IgD-negative memory B cell (primary cell): Measurements from ENCODE around the gene TMEM132D. TPM values are rescaled to one million over a fixed set of nuclear protein-coding genes. Genes with fewer than 3 reads are reported as not detected.

ENCODE experiments used
- H3K27ac Mint-ChIP-seq, 3 donors: one replicate each; pipeline ENCODE4 v1.8.0; 2020 to 2022; ENCODE audit warnings: mild to moderate bottlenecking in 3 of 3, mixed read lengths in 3 of 3, moderate library complexity in 1 of 3
- H3K27me3 Mint-ChIP-seq: one replicate; pipeline ENCODE4 v1.8.0; 2021; ENCODE audit warnings: mixed read lengths
- H3K36me3 Mint-ChIP-seq: one replicate; pipeline ENCODE4 v1.8.0; 2020; ENCODE audit warnings: mild to moderate bottlenecking, mixed read lengths
- H3K4me1 Mint-ChIP-seq, 3 donors: one replicate each; pipeline ENCODE4 v1.8.0; 2020 to 2022; ENCODE audit warnings: mixed read lengths in 3 of 3, mild to moderate bottlenecking in 1 of 3
- H3K4me3 Mint-ChIP-seq, 4 donors: one replicate each; pipeline ENCODE4 v1.8.0; 2020 to 2022; ENCODE audit warnings: mild to moderate bottlenecking in 4 of 4, mixed read lengths in 4 of 4, moderate library complexity in 3 of 4
- H3K9me3 Mint-ChIP-seq, 3 donors: one replicate each; pipeline ENCODE4 v1.8.0; 2020 to 2021; ENCODE audit warnings: mixed read lengths in 3 of 3, mild to moderate bottlenecking in 1 of 3
- polyA plus RNA-seq: library from polyadenylated mRNA; unstranded; fragments of 300-500 nt; fragmentation: Illumina TruSeq; gene quantifications from one replicate; pipeline ENCODE4 v1.2.3, GENCODE V29; 2021

TMEM132D gene
- polyA plus RNA-seq, 1 donor from 2014 or later = not detected

DNA sequence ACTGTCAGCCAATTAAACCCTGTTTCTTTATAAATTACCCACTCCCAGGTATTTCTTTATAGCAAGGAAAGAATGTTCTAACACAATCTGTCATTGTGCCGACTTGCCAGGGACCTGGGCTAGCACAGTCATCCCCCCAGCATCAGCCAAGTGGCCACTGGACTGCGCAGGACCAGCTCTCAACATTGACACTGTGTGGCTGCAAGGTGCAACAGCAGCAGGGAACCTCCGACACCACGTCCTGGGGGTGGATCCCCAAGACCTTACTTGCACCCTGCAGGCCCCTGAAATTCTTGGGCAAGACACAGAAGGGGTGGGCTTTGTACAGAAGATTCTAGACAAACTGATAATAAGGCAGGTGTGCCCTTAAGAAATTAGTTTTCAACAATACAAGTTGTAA, 741.0 kb downstream of the TMEM132D start:
- H3K36me3 Mint-ChIP-seq = no peaks in the 10 kb centered on the region
- H3K4me1 Mint-ChIP-seq = peaks cover 0 to 1% (median 0%) of the 10 kb centered on the region in 3 donors
- H3K27ac Mint-ChIP-seq = peak overlapping the region in 1 of 3 donors; percentile 28
- no peaks in the 10 kb centered on the region for H3K27me3 Mint-ChIP-seq
- H3K9me3 Mint-ChIP-seq = peaks cover 8 to 12% (median 10%) of the 10 kb centered on the region in 3 donors
- no peak overlapping the region for H3K4me3 Mint-ChIP-seq

DNA sequence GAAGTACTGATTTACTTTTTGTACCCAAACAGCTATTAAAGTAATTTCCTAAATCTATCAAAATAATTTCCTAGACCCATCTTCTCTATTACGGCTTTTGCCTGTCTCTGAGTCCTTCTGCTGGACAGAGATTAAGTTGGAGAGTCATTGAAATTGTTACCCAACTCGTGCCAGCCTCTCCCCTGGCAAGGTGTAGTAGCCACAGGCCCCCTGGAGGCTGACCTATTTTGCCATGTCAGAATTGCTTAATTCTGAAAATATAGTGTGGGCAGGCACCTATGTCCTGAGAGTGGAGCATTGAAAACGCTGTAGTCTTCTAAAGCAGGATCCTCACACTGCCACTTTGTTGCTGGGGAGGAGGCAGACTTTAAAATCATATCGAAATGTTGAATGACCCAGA, 742.3 kb downstream of the TMEM132D start:
- no peak overlapping the region for H3K4me3 Mint-ChIP-seq
- H3K4me1 Mint-ChIP-seq = peaks cover 0 to 1% (median 0%) of the 10 kb centered on the region in 3 donors
- H3K27ac Mint-ChIP-seq = no peak overlapping the region
- no peaks in the 10 kb centered on the region for H3K36me3 Mint-ChIP-seq
- no peaks in the 10 kb centered on the region for H3K27me3 Mint-ChIP-seq
- H3K9me3 Mint-ChIP-seq = peaks cover 9 to 13% (median 10%) of the 10 kb centered on the region in 3 donors

DNA sequence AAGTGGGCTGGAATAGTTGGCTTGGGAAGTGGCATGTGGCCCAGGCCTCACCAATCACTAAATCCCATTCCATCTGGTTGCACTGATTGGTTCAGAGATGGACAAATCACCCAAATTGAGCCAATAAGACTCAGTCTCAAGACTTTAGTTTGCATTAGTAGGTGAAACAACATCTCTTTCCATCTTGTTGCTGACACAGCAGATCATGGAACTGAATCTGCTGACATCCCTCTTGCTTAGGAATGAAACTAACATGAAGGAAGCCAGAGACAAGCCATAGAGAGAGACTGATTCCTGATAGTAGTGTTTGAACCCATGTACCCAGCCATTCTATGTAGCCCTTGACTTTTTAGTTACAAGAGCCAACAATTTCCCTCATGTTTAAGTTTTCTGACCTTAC, 743.5 kb downstream of the TMEM132D start:
- peaks cover 0 to 1% (median 0%) of the 10 kb centered on the region in 3 donors for H3K4me1 Mint-ChIP-seq
- H3K9me3 Mint-ChIP-seq = peaks cover 9 to 13% (median 10%) of the 10 kb centered on the region in 3 donors
- H3K27me3 Mint-ChIP-seq = no peaks in the 10 kb centered on the region
- H3K4me3 Mint-ChIP-seq = no peak overlapping the region
- H3K27ac Mint-ChIP-seq = no peak overlapping the region
- no peaks in the 10 kb centered on the region for H3K36me3 Mint-ChIP-seq

DNA sequence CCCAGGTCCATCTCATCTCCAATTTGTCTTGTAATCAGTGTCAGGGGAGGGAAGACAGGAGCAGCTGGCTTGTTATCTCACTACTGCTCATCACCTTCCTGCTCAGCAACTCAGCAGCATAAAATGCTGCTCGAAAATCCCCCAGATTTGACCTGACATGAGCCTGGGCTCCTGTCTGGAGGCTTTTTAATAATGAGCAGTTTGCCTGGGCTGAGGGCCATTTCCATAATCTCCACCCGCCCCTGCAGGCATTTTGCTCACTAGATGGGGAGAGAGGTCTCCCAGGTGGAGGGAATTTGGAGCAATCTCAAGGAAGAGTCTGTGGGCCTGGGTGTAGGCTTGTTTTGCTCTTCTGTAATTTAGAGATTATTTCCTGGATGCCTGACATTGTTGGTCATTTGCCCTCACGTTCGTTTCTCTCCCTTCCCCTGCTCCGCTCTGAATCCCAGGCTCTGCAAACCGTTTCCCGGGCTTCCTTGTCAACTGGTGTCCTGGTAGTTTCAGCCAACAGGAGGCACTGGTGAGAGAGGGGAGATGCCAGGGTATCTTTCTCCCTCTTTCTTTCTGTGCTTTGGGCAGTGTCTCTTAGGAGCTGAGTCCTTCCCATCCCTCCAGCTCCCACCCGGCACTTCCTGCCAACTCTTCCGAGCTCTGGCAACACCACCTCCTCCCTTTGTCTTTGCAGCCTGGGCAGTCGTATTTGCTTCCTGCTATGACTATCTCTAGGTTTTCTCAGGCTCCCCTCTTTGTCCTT, 751.3 kb downstream of the TMEM132D start:
- Mint-ChIP-seq H3K27me3 (peaks cover 4% of the 10 kb centered on the region), H3K36me3 (peaks cover 1% of the 10 kb centered on the region), H3K9me3 (peaks cover 0 to 2% (median 1%) of the 10 kb centered on the region in 3 donors), H3K4me1 (peaks cover 0 to 2% (median 0%) of the 10 kb centered on the region in 3 donors), H3K4me3 (no peak overlapping the region), H3K27ac (no peak overlapping the region)

DNA sequence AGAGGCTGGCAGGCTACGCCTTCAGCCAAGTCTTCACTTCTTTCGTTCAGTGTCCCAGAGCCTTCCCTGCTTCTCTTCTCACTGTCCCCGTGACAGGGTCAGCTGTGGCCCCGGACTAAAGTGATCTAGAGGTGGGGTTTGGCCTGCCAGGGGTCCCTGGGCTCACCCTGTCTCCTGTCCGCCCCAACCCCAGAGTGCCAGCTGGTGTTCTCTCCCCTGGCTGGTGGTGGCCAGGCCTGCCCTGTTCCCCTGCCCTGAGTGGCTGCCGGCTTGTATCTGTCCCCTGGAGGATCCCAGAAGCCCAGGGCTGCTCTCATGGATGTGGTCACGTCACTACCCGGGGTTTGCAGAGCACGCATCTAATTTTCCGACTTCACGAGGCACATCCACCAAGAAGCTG, 753.1 kb downstream of the TMEM132D start:
- Mint-ChIP-seq H3K27ac (no peak overlapping the region), H3K4me3 (no peak overlapping the region), H3K27me3 (peaks cover 4% of the 10 kb centered on the region), H3K36me3 (peaks cover 1% of the 10 kb centered on the region), H3K9me3 (peaks cover 0 to 4% (median 1%) of the 10 kb centered on the region in 3 donors), H3K4me1 (peaks cover 0 to 2% (median 0%) of the 10 kb centered on the region in 3 donors)

DNA sequence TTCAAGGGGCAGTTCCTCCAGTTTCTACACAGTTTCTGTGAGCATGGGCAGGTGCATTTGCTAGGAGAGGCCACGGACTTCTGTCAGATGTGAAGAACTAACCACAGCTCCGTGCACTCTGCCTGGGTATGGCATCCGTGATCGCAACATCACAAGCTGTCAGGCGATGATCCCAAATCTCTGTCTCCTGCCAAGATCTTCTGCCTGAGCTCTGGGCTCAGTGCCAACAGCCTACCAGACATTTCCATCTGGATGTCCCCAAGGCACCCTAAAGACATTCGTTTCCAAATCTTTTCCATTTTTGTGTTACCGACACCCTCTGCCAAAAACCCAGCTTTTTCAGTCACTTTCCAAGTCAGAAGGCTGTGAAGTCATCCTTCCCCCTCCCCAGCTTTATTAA, 758.4 kb downstream of the TMEM132D start:
- peaks cover 0 to 2% (median 1%) of the 10 kb centered on the region in 3 donors for H3K9me3 Mint-ChIP-seq
- H3K27me3 Mint-ChIP-seq = no peaks in the 10 kb centered on the region
- no peaks in the 10 kb centered on the region for H3K4me1 Mint-ChIP-seq
- H3K4me3 Mint-ChIP-seq = no peak overlapping the region
- H3K36me3 Mint-ChIP-seq = no peaks in the 10 kb centered on the region
- H3K27ac Mint-ChIP-seq = no peak overlapping the region

DNA sequence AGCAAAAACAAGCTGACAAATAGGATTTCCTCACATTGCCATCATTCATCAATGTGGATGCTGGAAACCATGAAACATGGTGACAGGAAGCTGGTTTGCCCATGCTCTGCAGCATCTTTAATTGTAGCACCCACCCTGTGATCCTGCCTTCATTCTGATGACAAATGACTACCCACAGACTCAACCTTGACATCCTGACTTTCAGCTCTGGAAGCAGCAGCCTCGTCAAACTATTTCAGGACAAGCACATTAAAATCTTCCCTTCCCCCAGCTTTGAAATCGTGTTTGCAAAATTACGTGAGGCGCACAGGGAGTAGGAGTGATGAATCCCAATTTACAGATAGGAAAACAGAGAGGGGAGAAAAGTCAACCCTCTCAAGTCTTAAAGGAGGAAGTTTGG, 765.0 kb downstream of the TMEM132D start:
- Mint-ChIP-seq H3K36me3 (no peaks in the 10 kb centered on the region), H3K27ac (no peak overlapping the region), H3K4me1 (no peaks in the 10 kb centered on the region), H3K4me3 (no peak overlapping the region), H3K27me3 (no peaks in the 10 kb centered on the region), H3K9me3 (peaks cover 0 to 3% (median 2%) of the 10 kb centered on the region in 3 donors)

DNA sequence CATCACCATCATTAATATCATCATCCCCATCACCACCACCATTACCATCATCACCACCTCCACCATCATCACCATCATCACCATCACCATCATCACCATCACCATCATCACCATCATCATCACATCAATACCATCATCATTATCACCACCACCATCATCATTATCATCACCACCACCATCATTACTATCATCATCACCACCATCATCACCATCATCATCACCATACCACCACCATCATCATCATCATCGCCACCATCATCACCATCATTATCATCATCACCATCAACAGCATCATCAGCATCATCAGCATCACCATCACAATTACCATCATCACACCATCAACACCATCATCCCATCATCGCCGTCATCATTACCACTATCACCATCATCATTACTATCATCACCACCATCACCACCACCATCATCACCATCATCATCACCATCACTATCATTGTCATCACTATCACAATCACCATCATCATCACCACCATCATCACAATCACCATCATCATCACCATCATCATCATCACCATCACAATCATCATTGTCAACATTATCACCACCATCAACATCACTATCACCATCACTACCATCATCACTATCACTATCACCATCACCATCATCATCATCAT, 767.0 kb downstream of the TMEM132D start:
- no peak overlapping the region for H3K27ac Mint-ChIP-seq

DNA sequence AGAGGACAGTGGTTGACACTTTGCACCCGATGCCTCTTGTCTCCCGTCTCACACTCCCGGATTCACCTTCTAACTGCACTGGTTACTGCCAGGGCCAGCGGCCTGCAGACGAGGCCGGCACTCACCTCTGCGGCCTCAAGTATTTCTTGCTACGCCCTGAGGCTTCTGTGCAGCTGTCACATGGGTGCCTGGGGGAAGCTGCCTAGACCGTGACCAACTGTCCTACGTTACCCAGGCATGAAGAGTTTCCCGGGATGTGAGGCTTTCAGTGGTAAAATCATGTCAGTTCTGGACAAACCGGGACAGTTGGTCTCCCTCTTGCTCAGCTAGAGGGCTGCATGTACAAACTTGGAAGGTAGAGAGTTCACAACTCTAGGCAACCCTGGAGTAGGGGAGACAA, 776.1 kb downstream of the TMEM132D start:
- H3K4me3 Mint-ChIP-seq = no peak overlapping the region
- no peaks in the 10 kb centered on the region for H3K4me1 Mint-ChIP-seq
- no peak overlapping the region for H3K27ac Mint-ChIP-seq
- peaks cover 0 to 11% (median 3%) of the 10 kb centered on the region in 3 donors for H3K9me3 Mint-ChIP-seq
- peaks cover 2% of the 10 kb centered on the region for H3K36me3 Mint-ChIP-seq
- H3K27me3 Mint-ChIP-seq = no peaks in the 10 kb centered on the region

More for the DNA sequence above, 767.0 kb downstream of the TMEM132D start:
- Mint-ChIP-seq H3K27me3 (no peaks in the 10 kb centered on the region), H3K4me3 (no peak overlapping the region), H3K9me3 (peaks cover 0 to 3% (median 2%) of the 10 kb centered on the region in 3 donors), H3K36me3 (no peaks in the 10 kb centered on the region), H3K4me1 (no peaks in the 10 kb centered on the region)

DNA sequence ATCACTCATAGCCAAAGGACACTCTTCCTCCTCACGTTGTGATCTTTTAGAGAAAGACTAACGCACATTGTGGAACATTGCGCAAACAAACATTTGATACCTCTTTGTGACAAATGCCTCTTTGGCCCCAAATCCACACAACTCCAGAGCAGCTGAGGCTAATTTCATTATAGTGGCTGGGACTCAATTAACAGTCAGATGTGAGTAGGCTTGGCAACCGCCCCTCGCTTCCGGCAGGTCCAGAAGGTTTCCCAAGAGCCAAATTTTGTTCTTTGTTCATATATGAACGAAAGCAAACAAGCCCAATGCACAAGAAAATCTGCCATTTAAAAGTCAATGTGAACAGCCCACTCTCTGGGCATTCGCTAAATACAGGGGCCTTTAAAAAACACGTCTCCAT, 776.6 kb downstream of the TMEM132D start:
- peaks cover 0 to 11% (median 3%) of the 10 kb centered on the region in 3 donors for H3K9me3 Mint-ChIP-seq
- H3K36me3 Mint-ChIP-seq = peaks cover 2% of the 10 kb centered on the region
- H3K27me3 Mint-ChIP-seq = no peaks in the 10 kb centered on the region
- no peaks in the 10 kb centered on the region for H3K4me1 Mint-ChIP-seq
- H3K4me3 Mint-ChIP-seq = no peak overlapping the region
- no peak overlapping the region for H3K27ac Mint-ChIP-seq

DNA sequence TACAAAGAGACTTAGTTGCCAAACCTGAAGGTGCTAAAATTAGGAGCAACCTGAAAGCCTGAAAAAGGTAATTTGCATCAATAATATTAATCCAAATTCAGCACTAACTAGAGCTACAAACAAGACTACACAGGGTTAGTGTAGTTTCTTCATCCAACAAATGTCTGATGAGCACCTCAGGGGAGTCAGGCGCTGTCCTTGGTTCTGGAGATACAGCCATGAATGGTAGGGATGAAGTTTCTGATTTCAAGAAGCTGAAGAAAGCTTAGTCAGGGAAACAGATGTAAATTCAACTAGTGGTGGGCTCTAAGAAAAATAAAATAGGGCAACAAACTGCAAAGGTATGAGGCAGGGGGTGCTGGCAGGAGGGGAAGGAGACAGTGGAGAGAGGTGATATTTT, 784.3 kb downstream of the TMEM132D start:
- no peaks in the 10 kb centered on the region for H3K4me1 Mint-ChIP-seq
- no peak overlapping the region for H3K27ac Mint-ChIP-seq
- peaks cover 0 to 3% (median 0%) of the 10 kb centered on the region in 3 donors for H3K9me3 Mint-ChIP-seq
- no peak overlapping the region for H3K4me3 Mint-ChIP-seq
- peaks cover 1% of the 10 kb centered on the region for H3K36me3 Mint-ChIP-seq
- no peaks in the 10 kb centered on the region for H3K27me3 Mint-ChIP-seq

DNA sequence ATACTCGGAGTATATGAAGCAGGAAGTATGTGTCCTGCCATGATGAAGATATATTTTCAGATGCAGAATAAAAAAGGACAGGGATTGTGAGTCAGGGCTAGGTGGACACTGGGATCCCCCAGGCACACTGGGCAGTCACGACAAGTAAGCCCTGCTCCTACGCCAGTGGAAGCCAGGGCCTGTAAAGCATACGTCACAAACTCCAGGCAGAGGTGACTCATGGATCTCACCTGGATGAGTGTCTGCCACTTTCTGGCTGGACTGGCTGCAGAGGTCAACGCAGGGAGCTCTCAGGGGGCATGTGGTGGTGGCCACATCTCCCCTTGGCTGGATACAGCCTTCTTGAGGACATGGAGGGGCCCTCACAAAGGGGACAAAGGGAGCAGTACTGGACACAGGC, 788.3 kb downstream of the TMEM132D start:
- H3K27me3 Mint-ChIP-seq = peaks cover 2% of the 10 kb centered on the region
- H3K4me3 Mint-ChIP-seq = no peak overlapping the region
- H3K36me3 Mint-ChIP-seq = peaks cover 1% of the 10 kb centered on the region
- no peaks in the 10 kb centered on the region for H3K4me1 Mint-ChIP-seq
- H3K27ac Mint-ChIP-seq = no peak overlapping the region
- H3K9me3 Mint-ChIP-seq = peaks cover 0 to 3% (median 0%) of the 10 kb centered on the region in 3 donors

DNA sequence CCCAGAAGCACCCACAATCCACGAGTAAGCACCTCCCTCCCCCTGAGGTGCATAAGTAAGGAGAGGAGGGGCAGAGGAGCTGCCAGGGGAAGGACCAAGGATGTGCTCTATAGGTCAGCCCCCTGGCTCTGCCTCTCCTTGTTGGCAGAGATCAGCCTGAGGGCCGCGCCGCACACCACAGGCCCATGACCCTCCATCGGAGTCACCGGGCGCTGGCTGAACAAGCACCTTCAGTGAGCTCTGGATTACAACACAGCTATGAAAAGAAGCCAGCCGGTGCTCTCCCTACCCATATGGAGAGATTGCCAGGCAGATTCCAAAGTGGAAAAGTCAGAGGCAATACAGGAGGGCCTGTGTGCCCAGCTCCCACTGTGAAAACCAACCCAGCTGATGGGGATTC, 793.2 kb downstream of the TMEM132D start:
- Mint-ChIP-seq H3K4me3 (no peak overlapping the region), H3K9me3 (peaks cover 0 to 5% (median 3%) of the 10 kb centered on the region in 3 donors), H3K4me1 (no peaks in the 10 kb centered on the region), H3K27me3 (peaks cover 2% of the 10 kb centered on the region), H3K36me3 (no peaks in the 10 kb centered on the region), H3K27ac (no peak overlapping the region)

DNA sequence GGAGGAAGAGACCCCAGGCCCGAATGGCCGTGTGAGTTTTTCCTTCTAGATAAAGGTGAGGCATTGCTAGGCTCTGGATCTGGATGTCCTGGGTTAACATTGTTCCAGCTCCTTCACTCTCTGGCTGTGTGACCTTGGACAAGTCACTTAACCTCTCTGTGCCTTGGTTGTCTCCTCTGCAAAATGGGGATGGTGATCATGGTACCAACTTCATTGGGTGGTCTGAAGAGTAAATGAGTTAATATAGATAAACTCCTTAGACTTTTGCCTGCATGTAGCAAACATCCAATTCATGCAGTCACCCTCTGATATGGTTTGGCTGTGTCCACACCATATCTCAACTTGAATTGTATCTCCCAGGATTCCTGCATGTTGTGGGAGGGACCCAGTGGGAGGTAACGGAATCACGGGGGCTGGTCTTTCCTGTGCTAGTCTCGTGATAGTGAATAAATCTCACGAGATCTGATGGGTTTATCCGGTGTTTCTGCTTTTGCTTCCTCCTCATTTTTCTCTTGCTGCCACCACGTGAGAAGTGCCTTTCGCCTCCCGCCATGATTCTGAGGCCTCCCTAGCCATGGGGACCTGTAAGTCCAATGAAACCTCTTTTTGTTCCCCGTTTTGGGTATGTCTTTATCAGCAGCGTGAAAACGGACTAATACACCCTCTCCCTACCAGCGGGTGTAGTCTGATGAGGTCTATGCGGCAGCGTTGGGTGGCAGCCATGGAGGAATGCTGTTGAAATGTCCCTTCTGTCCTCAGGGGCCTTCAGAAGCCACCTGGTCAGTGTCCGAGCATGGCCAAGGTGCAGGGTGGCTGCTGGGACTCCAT, 794.4 kb downstream of the TMEM132D start:
- peaks cover 2% of the 10 kb centered on the region for H3K27me3 Mint-ChIP-seq
- H3K4me3 Mint-ChIP-seq = no peak overlapping the region
- peaks cover 0 to 5% (median 3%) of the 10 kb centered on the region in 3 donors for H3K9me3 Mint-ChIP-seq
- no peaks in the 10 kb centered on the region for H3K36me3 Mint-ChIP-seq
- H3K4me1 Mint-ChIP-seq = no peaks in the 10 kb centered on the region
- H3K27ac Mint-ChIP-seq = no peak overlapping the region

DNA sequence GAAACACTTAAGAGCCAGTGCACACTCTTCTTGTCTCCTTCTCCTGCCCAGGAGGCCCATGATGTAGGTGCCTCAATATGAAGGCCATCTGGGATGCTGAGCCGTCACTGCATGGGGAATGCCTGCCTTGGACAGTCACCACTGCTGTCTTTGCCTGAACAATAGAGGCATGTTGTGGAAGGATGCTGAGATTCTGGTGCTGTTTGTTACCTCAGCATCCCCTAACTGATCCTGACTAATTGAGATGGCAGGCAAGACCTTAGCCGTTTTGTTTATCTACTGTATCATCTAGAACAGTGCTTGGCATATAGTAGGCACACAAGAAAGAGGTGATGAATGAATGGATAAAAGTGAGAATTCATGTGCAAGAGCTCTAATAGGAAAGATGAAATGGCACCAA, 797.1 kb downstream of the TMEM132D start:
- Mint-ChIP-seq H3K27ac (no peak overlapping the region), H3K9me3 (peaks cover 0 to 7% (median 5%) of the 10 kb centered on the region in 3 donors), H3K27me3 (peaks cover 5% of the 10 kb centered on the region), H3K36me3 (no peaks in the 10 kb centered on the region), H3K4me3 (no peak overlapping the region), H3K4me1 (no peaks in the 10 kb centered on the region)
